Fibroblast of peridontal ligament (primary cell): ENCODE measurements around the gene THOC5.
"Not testable (repeated sequence)": the region's sequence is repeated elsewhere in the genome, so short reads cannot be mapped to it uniquely, and the experiment has no call there.

Experiments used
- DNase-seq: peaks from one replicate; pipeline ENCODE4 v3.0.0-alpha.2; 2010; ENCODE audit errors: extremely low read depth

THOC5 gene

GRCh38 chr22:29511126-29511862 is 42.3 kb downstream of the THOC5 start:
- no peak for DNase-seq

DNA sequence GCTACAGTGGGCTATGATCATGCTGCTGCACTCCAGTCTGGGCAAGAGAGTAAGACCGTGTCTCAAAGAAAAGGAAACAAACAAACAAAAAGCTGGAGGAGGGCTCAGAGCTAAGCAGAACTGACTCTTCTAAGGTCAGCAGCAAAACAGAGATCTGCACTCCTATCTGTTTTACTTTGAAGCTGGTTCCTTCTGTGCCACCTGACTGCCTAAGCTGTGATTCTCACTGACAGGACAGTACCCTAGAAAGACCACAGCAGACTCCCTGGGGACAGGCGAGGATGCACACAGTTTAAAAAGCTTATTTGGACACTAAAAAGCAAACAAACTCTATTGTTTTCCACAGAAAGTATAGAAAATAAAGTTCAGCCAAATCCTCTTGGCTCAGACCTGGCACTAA is 43.0 kb downstream of the THOC5 start:
- DNase-seq: no peak

- DNase-seq: no peak
Measured at GRCh38 chr22:29509815-29510214, 43.7 kb downstream of the THOC5 start.

DNA sequence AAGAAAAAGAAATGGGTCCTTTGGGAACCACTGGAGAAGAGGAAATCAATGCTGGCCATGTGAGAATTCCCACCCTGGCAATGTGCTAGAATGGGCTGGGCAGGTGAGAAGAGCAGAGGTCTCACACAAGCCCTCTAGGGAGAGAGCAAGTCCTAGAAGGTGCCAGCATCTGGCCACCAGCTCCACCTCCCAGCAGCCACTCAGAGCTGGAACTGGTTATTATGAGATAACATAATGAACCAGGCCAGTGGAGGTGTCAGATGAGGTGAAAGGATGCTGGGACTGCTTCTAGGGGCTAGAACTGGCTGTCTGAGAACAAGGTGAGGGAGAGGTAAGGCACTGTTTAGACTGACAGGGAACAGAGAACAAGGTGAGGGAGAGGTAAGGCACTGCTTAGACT is 44.3 kb downstream of the THOC5 start:
- no peak for DNase-seq

DNA sequence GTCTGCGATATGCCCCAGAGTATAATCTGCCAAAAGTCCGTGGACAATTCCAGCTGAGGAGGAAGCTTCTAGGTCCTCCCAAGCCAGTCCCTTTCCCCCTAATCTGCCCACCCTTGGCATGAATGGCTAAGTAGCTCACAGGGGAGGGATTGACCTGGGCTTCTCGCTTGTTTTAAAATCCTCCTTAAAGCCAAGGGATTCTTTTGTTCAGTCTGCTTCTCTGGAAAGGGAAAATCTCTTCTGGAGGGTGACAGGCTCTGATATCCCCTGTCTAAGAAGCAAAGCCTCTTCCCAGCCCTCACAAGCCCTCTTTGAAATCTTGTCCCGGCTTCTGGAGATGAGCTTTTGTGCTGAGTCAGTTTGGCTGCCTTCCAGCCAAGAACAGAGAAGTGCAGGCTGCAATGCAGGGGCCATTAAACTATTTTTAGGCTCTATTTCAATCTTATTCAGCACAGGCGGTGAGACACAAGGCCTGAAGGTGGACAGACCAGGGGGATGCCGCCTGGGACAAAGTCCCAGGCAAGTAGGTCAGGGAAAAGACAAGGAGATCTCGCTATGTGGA is 49.7 kb downstream of the THOC5 start:
- DNase-seq: peak; percentile 76

DNA sequence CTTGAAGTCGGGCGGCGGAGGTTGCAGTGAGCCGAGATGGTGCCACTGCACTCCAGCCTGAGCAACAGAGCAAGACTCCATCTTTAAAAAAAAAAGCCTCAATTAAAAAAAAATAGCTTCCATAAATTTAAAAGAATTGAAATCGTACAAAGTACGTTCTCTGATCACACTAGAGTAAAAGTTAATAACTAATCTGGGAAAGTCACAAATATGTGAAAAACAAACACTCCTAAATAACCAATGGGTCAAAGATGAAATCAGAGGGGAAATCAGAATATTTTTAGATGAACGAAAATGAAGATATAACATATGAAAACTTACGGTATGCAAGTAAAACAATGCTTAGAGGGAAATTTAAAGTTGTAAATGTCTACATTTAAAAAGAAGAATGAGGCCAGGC is 53.7 kb downstream of the THOC5 start:
- no peak for DNase-seq

DNA sequence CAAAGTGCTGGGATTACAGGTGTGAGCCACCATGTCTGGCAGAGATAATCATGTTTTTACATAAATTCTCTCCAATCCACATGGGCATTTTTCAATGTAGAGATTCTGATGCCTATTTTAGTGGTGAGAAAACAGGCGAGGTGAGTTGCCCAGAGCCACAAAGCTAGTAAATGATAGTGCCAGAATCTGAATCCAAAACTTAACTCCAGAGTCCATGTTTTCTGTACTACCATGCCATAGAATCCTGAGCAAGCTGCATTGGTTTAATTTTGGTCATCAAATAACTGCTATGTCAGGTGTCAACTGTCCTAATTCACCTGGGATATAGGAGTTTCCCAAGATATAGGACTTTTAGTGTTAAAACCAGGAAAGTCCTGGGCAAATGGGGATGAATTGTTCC is 59.9 kb downstream of the THOC5 start:
- DNase-seq: no peak

- DNase-seq: no peak
Measured at GRCh38 chr22:29491012-29491411, 62.5 kb downstream of the THOC5 start.

- DNase-seq: not testable (repeated sequence)
Measured at GRCh38 chr22:29489127-29489780, 64.3 kb downstream of the THOC5 start.

GRCh38 chr22:29487426-29487986 is 66.1 kb downstream of the THOC5 start:
- DNase-seq: no peak

DNA sequence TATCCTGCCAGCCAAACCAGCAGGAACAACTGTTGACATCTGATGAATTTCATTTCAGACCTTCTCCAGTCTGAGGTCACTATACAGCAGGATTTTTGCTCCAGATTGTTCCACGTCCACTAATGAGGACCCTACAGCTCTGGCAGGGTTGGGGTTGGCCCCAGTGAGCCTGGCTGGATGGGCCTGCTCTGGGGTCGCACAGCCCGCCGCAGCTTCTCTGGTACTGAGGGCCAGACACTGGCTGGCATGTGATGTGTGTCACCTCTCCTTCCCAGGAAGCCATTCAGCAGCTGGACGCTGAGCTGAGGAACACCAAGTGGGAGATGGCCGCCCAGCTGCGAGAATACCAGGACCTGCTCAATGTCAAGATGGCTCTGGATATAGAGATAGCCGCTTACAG is 68.1 kb downstream of the THOC5 start:
- DNase-seq: no peak

- no peak for DNase-seq
Measured at GRCh38 chr22:29484642-29485041, 68.9 kb downstream of the THOC5 start.

DNA sequence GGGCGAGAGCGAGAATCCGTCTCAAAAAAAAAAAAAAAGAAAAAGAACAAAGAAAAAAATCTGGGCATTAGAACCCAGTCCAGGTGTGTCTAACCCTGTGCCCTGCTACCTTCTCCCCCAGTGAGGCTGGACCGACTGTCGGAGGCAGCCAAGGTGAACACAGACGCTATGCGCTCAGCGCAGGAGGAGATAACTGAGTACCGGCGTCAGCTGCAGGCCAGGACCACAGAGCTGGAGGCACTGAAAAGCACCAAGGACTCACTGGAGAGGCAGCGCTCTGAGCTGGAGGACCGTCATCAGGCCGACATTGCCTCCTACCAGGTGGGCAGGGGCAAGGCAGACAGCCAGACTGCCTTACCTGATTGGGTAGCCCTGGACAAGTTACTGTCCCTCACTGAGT is 70.3 kb downstream of the THOC5 start:
- DNase-seq: no peak

DNA sequence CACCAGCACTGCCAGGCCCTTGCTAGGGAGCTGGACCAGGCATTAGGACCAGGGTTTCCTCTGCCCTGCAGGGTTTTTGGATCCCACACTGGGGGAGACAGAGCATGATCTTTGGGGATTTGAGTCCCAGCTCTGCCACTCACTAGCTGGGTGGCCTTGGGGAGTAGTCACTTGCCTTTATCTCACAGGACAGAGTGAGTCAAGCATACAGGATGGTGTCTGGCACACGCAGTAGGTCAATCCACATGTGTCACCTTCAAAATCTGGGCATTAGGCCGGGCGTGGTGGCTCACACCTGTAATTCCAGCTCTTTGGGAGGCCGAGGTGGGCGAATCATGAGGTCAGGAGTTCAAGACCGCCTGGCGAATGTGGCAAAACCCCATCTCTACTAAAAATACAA is 70.8 kb downstream of the THOC5 start:
- no peak for DNase-seq

GRCh38 chr22:29482253-29482652 is 71.3 kb downstream of the THOC5 start:
- no peak for DNase-seq

- no peak for DNase-seq
Measured at GRCh38 chr22:29481265-29482000, 72.1 kb downstream of the THOC5 start.

DNA sequence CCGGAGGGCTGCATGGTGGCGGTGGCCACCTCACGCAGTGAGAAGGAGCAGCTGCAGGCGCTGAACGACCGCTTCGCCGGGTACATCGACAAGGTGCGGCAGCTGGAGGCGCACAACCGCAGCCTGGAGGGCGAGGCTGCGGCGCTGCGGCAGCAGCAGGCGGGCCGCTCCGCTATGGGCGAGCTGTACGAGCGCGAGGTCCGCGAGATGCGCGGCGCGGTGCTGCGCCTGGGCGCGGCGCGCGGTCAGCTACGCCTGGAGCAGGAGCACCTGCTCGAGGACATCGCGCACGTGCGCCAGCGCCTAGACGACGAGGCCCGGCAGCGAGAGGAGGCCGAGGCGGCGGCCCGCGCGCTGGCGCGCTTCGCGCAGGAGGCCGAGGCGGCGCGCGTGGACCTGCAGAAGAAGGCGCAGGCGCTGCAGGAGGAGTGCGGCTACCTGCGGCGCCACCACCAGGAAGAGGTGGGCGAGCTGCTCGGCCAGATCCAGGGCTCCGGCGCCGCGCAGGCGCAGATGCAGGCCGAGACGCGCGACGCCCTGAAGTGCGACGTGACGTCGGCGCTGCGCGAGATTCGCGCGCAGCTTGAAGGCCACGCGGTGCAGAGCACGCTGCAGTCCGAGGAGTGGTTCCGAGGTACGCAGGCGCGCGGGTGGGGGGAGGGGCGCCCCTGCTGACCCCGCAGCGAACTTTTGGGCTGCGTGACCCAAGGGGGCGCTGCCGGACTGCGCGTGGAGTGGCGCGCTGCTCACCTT is 72.9 kb downstream of the THOC5 start:
- peak; percentile 49 for DNase-seq

DNA sequence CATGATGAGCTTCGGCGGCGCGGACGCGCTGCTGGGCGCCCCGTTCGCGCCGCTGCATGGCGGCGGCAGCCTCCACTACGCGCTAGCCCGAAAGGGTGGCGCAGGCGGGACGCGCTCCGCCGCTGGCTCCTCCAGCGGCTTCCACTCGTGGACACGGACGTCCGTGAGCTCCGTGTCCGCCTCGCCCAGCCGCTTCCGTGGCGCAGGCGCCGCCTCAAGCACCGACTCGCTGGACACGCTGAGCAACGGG is 73.4 kb downstream of the THOC5 start:
- DNase-seq: no peak

DNA sequence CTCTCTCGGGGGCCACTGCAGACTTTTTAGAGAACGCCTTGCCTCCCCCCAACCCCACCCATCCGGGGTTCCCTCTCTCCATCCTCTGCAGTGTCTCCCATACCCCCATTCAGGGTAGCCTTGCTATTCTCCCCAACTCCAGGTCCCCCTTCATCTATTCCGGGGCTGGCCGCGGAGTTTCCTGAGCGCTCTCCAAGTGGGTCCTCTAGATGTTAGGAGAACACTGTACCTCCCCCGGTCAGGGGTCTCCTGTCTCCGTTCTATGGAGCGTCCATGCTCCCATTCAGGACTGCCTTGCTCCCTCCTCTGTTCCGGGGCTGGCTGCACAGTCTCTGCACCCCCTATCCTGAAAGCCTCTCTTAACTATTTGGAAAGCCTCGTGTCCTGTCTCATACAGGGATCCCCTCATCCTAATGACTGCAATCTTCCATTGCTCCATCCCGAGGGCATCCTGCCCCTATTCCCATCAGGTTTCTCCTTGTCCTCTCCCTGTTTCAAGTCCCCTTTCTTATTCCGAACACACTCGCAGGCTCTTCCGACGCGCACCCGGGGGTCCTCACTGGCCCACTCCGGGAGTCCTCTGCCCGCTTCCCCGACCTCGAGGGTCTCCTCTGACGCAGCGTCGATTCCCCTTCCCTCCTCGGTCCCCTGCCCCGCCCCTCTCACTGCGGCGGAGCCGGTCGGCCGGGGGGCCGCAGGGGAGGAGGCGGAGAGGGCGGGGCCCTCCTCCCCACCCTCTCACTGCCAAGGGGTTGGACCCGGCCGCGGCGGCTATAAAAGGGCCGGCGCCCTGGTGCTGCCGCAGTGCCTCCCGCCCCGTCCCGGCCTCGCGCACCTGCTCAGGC is 73.9 kb downstream of the THOC5 start, which contains the start of gene NEFH:
Gene NEFH (plus strand): TSS at position 802 of the 845 bp plus-strand sequence. CDS start 45 bp downstream, outside the sequence.
- DNase-seq: no peak

DNA sequence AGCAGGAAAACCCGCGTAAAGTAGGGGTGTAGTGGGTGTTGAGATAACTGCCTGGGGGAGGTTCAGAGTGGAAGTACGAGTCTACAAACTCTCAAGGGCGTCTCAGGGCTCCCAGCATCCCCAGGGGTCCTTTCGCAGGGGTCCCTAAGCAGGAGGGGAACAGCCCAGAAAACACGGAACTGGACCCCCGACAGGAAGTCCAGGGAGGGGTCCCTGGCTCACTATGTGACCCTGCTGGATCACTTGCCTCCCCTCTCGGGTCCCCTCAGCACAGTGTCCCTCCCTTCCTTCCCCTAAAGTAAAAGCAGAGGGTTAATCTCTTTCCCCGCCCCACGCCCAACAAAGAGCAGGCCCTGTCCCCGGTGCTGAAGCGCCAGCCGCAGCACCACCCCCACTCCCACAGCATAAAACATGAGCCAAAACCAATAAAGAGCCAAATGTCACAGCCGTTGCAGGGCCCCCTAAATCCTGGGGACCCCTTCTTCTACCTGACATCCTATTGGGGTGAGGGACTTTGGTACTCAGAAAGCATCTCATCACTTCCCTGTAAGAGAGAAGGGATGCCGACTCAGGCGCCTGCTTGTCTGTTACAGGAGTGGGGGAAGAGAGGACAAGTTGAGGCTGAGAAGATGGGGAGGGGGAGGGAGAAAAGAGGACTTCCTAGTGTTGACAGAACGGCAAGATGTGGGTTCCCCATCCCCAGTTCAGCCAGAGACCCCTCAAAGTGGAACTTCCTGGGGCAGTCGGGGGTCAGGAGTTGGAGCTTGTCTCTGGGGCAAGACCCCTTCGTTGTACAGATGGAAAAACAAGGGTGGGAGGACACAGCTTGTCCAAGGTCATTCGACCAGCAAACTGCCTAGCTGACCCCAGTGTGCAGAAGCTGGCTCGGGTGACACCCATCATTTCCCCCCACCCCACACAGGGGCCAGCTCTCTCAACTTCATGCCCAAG is 75.0 kb downstream of the THOC5 start:
- no peak for DNase-seq
